BE2C (cell line): Measurements from ENCODE around the gene LSAMP.

Experiments used
- DNase-seq: peaks from one replicate; pipeline ENCODE4 v3.0.0-alpha.2; 2020
- H3K27me3 ChIP-seq: fragments of 250-450 bp; sonication (Bioruptor Pico); 2 replicates; pipeline ENCODE4 v1.5.1; 2020; ENCODE audit warnings: mild to moderate bottlenecking
- H3K36me3 ChIP-seq: fragments of 250-450 bp; sonication (Bioruptor Pico); 2 replicates; pipeline ENCODE4 v1.5.1; 2020; ENCODE audit warnings: mild to moderate bottlenecking
- H3K4me1 ChIP-seq: fragments of 250-450 bp; sonication (Bioruptor Pico); 2 replicates; pipeline ENCODE4 v1.5.1; 2020
- H3K4me3 ChIP-seq: 2 replicates; pipeline ENCODE4 v1.5.1; 2011; ENCODE audit warnings: low read depth, low read length
- H3K9me3 ChIP-seq: fragments of 250-450 bp; sonication (Bioruptor Pico); 2 replicates; pipeline ENCODE4 v1.5.1; 2020
- TF ChIP-seq, protein P1 (sequence below): IDR thresholded peaks from 2 replicates; pipeline ENCODE4 v1.5.1; 2012; ENCODE audit warnings: mild to moderate bottlenecking, low read depth, low read length

The LSAMP gene

DNA sequence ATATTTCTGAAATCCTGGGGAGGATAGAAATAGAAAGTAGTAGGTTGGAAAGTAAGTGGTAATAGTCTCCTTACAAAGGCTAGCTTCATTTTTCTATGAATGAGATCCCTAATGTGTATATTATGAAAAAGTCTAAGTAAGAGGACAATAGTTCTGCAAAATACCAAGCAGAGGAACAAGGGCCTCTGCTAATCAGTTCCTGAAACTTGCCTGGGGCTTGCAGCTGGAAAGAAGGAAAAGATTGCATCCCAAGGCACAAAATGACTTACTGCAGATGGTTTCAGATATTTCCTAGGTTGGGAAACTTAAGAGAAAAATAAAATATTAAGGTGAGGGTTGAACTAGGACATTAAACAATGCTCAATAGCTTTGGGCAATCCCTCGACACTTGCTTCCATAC is 528.4 kb downstream of the LSAMP start:
- no peak for DNase-seq
- H3K9me3 ChIP-seq, result no peaks in the 10 kb centered on the region
- H3K36me3 ChIP-seq, result no peaks in the 10 kb centered on the region
- TF ChIP-seq, protein P1, sequence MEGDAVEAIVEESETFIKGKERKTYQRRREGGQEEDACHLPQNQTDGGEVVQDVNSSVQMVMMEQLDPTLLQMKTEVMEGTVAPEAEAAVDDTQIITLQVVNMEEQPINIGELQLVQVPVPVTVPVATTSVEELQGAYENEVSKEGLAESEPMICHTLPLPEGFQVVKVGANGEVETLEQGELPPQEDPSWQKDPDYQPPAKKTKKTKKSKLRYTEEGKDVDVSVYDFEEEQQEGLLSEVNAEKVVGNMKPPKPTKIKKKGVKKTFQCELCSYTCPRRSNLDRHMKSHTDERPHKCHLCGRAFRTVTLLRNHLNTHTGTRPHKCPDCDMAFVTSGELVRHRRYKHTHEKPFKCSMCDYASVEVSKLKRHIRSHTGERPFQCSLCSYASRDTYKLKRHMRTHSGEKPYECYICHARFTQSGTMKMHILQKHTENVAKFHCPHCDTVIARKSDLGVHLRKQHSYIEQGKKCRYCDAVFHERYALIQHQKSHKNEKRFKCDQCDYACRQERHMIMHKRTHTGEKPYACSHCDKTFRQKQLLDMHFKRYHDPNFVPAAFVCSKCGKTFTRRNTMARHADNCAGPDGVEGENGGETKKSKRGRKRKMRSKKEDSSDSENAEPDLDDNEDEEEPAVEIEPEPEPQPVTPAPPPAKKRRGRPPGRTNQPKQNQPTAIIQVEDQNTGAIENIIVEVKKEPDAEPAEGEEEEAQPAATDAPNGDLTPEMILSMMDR, result no peak
- H3K27me3 ChIP-seq, result no peaks in the 10 kb centered on the region
- no peak overlapping the region for H3K4me3 ChIP-seq
- H3K4me1 ChIP-seq, result peaks cover 16% of the 10 kb centered on the region

DNA sequence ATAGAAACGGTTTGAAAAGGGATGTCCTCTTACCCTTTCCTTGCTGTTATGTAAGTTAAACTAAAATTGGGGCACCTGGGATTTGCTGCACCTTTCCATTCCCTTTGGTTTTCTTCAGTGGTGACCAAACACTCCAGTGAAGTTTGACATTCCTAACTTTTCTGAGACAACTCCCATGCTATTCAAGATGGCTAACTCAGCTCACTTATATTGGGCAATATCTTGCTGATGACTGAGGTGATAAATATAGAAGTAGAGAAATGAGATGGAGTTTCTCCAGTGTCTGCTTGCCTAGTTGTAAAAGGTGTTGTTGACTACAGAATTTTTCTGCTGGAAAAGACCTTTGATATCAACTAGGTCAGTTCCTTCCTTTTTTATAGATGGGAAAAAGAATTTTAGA is 530.2 kb downstream of the LSAMP start:
- TF ChIP-seq, protein P1, result no peak
- Histone ChIP-seq H3K4me1 (peaks cover 16% of the 10 kb centered on the region), H3K36me3 (no peaks in the 10 kb centered on the region), H3K4me3 (no peak overlapping the region), H3K27me3 (no peaks in the 10 kb centered on the region), H3K9me3 (no peaks in the 10 kb centered on the region)
- DNase-seq, result no peak

DNA sequence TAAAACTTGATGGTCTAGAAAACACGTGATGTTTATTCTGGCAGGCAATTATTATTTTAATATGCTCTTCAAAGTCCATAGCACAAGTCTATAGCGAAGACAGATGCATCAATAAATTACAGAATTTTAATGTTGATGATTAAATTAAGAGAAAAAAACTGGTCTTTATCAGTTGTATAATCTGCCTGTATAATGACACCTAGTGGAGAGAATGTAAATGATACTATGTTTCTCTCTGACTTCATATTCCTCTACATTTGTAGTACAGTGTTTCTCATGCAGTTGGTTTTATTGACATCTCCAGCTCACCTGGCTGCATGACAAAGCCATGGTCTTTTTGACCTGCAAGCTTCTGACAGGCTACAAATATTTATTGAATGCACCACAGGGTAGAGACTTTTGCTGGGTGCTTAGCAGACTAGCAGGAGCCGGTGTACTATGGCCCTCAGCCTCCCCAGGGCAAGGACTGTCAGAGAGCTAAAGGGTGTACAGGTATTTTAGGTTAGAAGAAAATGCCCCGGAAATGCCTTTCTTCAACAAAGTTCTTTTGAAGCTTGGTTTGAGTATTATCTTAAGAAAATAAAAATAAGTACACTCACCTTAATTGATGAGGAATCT is 532.1 kb downstream of the LSAMP start:
- Histone ChIP-seq H3K9me3 (no peaks in the 10 kb centered on the region), H3K4me3 (no peak overlapping the region), H3K36me3 (no peaks in the 10 kb centered on the region), H3K4me1 (peaks cover 6% of the 10 kb centered on the region), H3K27me3 (no peaks in the 10 kb centered on the region)
- DNase-seq, result no peak
- TF ChIP-seq, protein P1, result peak; percentile 39

- TF ChIP-seq, protein P1, result no peak
- no peak overlapping the region for H3K4me3 ChIP-seq
- H3K27me3 ChIP-seq, result no peaks in the 10 kb centered on the region
- H3K36me3 ChIP-seq, result no peaks in the 10 kb centered on the region
- H3K9me3 ChIP-seq, result no peaks in the 10 kb centered on the region
- no peak for DNase-seq
- H3K4me1 ChIP-seq, result peaks cover 4% of the 10 kb centered on the region; the same call in 1 of the 2 replicates
These were observed 532.9 kb downstream of the LSAMP start for GRCh38 chr3:115912372-115912771.

- no peak for DNase-seq
- TF ChIP-seq, protein P1, result no peak
- no peaks in the 10 kb centered on the region for H3K9me3 ChIP-seq
- no peak overlapping the region for H3K4me3 ChIP-seq
- H3K36me3 ChIP-seq, result no peaks in the 10 kb centered on the region
- H3K4me1 ChIP-seq, result no peaks in the 10 kb centered on the region
- no peaks in the 10 kb centered on the region for H3K27me3 ChIP-seq
These were observed 539.4 kb downstream of the LSAMP start for GRCh38 chr3:115905871-115906270.

DNA sequence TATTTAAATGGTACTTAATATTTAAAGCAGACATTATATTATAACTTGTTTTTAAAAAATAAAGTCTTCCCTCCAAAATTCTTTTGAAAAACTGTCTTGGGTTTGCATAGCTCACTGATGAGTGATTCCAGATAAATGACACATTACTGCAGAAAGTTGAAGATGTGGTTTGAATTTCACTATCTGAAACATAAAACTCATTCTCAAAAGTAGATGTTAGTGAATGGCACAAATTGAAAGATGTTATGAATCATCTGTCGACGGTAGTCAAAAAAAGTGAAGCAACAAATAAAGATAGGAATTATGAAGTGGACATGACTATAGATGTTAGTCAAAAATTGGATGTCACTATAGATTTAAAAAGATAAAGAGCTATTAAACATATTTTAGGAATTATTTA is 541.4 kb downstream of the LSAMP start:
- no peak overlapping the region for H3K4me3 ChIP-seq
- no peaks in the 10 kb centered on the region for H3K27me3 ChIP-seq
- H3K4me1 ChIP-seq, result no peaks in the 10 kb centered on the region
- TF ChIP-seq, protein P1, result no peak
- no peaks in the 10 kb centered on the region for H3K9me3 ChIP-seq
- no peaks in the 10 kb centered on the region for H3K36me3 ChIP-seq
- no peak for DNase-seq
